Putamen (tissue), 1 donor: ENCODE measurements around the gene COL4A1.

Experiments
- DNase-seq: peaks from one replicate; pipeline ENCODE4 v3.0.0-alpha.2; 2016; ENCODE audit warnings: low spot score

Gene COL4A1

DNA sequence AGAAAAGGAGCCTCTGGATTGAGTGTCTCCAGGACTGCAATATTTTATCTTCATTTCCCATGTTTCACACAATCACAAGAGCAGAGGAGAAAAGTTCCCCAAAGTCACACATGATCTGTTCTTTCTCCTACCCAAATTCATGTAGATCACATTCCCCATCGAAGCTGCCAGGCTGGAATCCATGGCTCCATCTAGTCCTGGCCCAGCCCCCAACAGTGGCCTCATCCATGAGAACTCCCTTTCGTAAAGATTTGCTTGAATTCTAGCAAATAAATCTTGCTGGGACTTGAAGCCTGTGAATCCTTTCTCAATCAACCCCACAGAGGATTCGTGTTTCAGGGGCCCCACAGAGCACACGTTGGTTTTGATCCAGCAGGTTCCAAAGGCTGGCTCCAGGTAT lies 109.5 kb downstream of the COL4A1 start:
- DNase-seq = no peak

GRCh38 chr13:110197026-110197425 lies 109.9 kb downstream of the COL4A1 start:
- DNase-seq = no peak

GRCh38 chr13:110195547-110196485 lies 111.1 kb downstream of the COL4A1 start:
- DNase-seq = no peak

GRCh38 chr13:110194451-110194850 lies 112.5 kb downstream of the COL4A1 start:
- DNase-seq = no peak

GRCh38 chr13:110193491-110193890 lies 113.5 kb downstream of the COL4A1 start:
- DNase-seq = no peak

DNA sequence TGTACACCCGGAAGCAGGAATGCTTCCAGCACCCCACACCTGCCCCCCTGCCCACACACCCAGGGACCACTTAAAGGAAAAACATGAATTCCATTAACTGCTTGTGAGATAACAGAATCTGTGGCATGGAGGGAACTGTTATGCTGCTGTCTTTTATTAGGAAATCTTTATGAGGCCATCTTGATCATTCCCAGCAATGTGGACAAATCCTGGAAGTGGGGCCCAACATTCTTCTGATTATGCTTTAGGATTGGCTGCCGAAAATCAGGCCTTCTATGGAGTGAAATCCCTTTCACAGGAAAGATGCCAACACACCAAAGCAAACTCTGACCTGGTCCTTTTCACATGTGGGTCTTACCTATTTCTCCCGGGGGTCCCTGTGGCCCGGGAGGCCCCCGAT lies 114.5 kb downstream of the COL4A1 start:
- DNase-seq = no peak

DNA sequence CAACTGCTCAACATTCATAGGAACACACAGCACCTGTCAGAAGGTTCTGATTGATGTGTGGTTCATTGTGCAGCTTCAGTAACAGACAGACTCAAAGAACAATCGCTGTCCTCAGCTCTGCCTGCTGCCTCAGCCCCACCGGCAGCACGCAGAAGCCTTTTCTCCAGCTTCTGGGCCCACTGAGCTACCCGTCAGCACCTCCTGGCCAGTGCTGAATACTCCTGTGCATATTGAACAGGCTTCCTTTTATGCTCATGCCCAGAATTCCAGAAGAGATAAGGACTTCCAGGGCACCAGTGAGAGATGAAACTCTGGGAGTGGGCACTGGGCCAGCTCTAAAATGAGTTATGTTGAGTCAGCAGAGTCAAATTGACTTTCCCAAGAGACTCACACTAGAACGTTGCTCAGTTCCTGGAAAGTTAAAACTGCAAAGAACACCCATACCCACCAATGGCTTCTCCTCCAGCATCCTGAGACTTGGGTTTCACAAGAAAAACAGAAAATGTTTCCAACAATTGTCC lies 119.3 kb downstream of the COL4A1 start:
- DNase-seq = no peak

DNA sequence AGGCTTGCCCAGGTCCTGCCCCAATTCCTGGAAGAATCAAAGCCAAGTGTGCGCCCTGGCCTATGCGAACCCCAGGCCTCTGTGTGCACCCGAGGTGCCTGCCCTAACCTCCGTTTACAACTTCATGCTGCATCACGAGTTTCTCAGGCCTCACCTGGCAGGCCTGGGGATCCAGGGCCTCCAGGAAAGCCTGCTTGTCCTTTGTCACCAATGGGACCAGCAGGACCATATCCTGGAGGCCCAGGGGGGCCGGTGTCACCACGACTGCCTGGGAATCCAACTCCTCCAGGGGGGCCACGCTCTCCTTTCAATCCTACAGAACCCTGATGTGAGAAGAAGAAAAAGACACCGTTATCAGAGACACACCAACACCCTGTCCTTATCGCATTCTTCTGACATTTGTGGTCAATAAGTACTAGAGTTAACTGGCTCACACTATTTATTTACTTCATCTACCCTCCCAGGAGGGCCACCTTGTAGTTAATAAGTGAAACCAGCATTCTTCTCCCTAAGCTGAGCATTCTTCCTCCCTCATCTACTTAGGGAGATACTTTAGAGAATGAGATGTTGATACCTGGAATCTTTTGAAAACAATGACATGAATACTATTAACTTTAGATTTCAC lies 120.6 kb downstream of the COL4A1 start:
- DNase-seq = no peak

- no peak for DNase-seq
Observed at GRCh38 chr13:110185696-110186095, 121.3 kb downstream of the COL4A1 start.

GRCh38 chr13:110183910-110184309 lies 123.0 kb downstream of the COL4A1 start:
- no peak for DNase-seq

DNA sequence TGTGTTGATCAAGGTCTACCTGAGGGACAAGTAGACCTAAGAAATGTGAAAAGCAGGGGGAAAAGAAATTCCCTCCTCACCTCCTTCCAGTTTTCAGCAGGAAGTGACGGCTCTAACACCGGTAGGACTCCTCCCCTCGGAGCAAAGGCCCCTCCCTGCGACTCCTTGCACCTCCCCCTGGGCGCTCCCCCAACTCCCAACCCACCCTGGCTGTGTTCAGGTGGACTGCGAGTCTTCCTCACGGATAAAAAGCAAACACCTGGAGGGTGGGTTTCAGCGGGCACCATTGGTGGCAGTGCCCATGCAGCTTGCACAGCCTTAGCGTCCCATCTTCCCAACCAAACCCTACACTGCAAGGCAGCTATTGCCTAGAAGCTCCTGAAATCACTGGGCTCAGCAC lies 124.5 kb downstream of the COL4A1 start:
- no peak for DNase-seq

GRCh38 chr13:110182003-110182402 lies 125.0 kb downstream of the COL4A1 start:
- DNase-seq = no peak

GRCh38 chr13:110179857-110180147 lies 127.2 kb downstream of the COL4A1 start:
- DNase-seq = no peak

- DNase-seq = no peak
Observed at GRCh38 chr13:110179116-110179856, 127.7 kb downstream of the COL4A1 start.

GRCh38 chr13:110177790-110178189 lies 129.2 kb downstream of the COL4A1 start:
- DNase-seq = no peak

GRCh38 chr13:110176431-110176830 lies 130.5 kb downstream of the COL4A1 start:
- no peak for DNase-seq

DNA sequence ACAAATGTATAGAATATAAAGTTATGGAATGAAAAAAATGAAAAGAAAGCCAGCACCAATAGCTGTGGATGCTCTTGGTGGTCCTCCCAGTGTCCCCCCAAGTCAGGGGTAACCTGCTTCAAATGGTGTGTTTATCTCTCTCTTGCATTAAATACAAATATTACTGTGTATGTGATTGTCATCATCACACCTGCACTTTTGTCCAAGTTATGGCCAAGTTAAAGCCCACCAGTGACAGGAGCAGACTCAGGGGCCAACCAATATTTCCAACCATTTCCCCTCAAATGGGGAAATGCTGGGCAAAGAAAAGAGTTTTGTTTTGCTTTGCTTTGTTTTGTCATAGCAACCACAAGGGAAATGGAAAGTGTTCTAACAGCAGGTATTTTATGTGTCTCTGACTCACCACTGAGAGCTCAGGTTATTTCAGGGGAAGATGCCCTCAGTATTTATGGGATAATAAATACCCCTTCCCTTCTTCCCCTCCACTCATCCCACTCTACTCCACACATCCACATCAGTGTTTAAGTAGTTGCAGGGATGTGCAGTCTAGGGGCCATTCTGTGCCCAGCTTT lies 133.6 kb downstream of the COL4A1 start:
- DNase-seq = no peak

DNA sequence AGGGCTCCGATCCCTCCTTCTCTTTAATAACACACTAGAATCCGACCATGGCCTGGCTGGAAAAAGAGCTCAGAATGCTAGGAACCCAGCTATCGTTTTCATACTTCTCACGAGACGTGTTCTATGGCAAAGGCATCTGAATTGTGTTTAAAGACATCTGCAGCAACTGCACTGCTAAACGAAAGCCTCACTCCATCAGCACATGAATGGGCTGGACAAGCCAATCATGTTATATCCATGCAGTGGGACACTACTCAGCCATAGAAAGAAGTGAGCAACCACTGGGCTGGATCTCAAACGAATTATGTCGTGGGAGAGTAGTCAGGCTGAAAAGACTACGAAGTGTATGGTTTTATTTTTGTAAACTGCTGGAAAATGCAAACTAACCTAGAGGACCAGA lies 136.1 kb downstream of the COL4A1 start:
- DNase-seq = no peak

- DNase-seq = no peak
Observed at GRCh38 chr13:110170020-110170790, 136.8 kb downstream of the COL4A1 start.

DNA sequence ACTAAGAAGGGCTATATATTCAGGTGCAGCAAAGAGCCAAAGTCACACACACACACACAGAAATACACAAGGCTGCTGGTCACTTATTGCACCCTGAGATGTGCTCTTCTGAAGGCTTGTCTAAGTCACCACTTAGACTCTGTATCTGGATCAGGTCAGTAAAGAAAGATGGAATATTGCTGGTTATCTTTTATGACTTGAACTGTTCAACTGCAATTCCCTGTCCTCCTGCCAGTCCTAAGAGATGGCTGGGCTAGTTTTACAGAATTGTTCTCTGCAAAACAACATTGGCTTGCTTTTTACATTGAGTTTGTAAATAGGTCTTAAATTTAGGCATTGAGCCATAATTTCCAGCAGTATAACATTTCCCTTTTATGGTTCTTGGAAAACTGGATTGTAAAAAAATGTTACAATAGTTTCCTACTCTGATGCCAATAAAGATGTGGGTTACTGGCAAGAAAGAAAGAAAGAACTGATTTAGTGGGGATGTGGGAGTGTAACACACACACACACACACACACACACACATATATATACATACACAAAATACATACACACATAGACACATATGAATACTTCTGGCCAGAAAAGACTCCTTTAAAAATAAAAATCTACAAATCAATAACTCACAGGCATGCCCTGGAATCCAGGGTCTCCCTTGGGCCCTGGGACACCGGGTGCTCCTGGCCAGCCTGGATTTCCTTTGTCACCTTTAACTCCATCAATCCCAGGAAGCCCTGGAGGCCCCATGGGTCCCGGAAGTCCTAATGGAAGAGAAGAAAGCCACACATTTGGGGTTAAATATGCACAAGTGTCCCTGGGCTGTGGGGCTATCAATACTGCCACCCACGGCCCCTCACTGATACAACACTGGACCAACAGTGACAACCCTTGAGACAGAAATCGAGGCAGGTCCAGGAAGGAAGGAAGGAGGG lies 137.7 kb downstream of the COL4A1 start:
- no peak for DNase-seq
